T-helper 17 cell (primary cell): ENCODE measurements around the gene RFPL1. TPM values are rescaled to one million over a fixed set of nuclear protein-coding genes. Genes with fewer than 3 reads are reported as not detected.

Experiments
- ATAC-seq: fragments of 150-1000 bp; cut with Tn5 transposase; 2 replicates; pipeline ENCODE4 v1.10.0; 2021; ENCODE audit warnings: mild to moderate bottlenecking, moderate library complexity
- DNase-seq, 3 donors: peaks; one replicate each; pipeline versions ENCODE4 v3.0.0 to v3.0.0-alpha.2; 2020 to 2021
- H3K9me3 ChIP-seq: one replicate; pipeline ENCODE4 v1.7.0; 2013; ENCODE audit warnings: low read length, mild to moderate bottlenecking; ENCODE audit not compliant: control insufficient read depth, poor library complexity, severe bottlenecking
- H3K27ac Mint-ChIP-seq: one replicate; pipeline ENCODE4 v1.8.0; 2022; ENCODE audit warnings: mild to moderate bottlenecking, moderate library complexity, mixed read lengths
- H3K27me3 Mint-ChIP-seq: one replicate; pipeline ENCODE4 v1.8.0; 2022; ENCODE audit warnings: mixed read lengths
- H3K36me3 Mint-ChIP-seq: one replicate; pipeline ENCODE4 v1.8.0; 2022; ENCODE audit warnings: low read depth, mixed read lengths
- H3K4me1 Mint-ChIP-seq: one replicate; pipeline ENCODE4 v1.8.0; 2022; ENCODE audit warnings: mild to moderate bottlenecking, mixed read lengths
- H3K4me3 Mint-ChIP-seq: one replicate; pipeline ENCODE4 v1.8.0; 2022; ENCODE audit warnings: mild to moderate bottlenecking, moderate library complexity, mixed read lengths
- total RNA-seq, 4 donors: library from RNA in 2 of 4; stranded (reverse) in 2 of 4; gene quantifications; one replicate each; pipeline ENCODE4 v1.2.3 and lab custom pipeline; 2022 to 2026

The RFPL1 gene
- total RNA-seq, 2 donors from 2014 or later, result not detected

DNA sequence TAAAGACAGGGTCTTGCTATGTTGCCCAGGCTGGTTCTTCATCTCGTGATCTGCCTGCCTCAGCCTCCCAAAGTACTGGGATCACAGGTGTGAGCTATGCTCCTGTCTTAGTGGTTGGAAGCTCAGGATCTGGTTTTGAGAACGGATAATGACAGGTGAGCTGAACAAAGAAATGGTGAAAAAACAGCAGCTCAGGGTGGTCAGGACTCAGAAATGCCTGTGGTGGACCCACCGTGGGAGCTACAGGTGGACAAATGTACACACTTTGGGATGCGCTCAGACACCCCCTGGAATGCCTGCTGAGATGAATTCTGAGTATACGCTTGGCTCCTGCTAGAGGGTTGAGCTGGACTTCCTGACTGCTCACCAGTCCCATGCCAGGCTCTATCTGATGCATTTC is 9.5 kb downstream of the RFPL1 start:
- H3K4me1 Mint-ChIP-seq, result peaks cover 3% of the 10 kb centered on the region
- H3K27me3 Mint-ChIP-seq, result peaks cover 20% of the 10 kb centered on the region
- ATAC-seq, result no peak

GRCh38 chr22:29449296-29449875 is 11.0 kb downstream of the RFPL1 start:
- Mint-ChIP-seq H3K27me3 (peaks cover 5% of the 10 kb centered on the region), H3K4me1 (peaks cover 3% of the 10 kb centered on the region), H3K27ac (peak overlapping the region; percentile 24), H3K36me3 (peaks cover 2% of the 10 kb centered on the region), H3K4me3 (no peak overlapping the region)
- DNase-seq, result no peak
- no peaks in the 10 kb centered on the region for H3K9me3 ChIP-seq
- no peak for ATAC-seq

More for the DNA sequence above, 9.5 kb downstream of the RFPL1 start:
- Mint-ChIP-seq H3K27ac (no peak overlapping the region), H3K36me3 (peaks cover 5% of the 10 kb centered on the region), H3K4me3 (no peak overlapping the region)
- no peak for DNase-seq
- H3K9me3 ChIP-seq, result no peaks in the 10 kb centered on the region

- DNase-seq (no peak), ATAC-seq (no peak)
- peaks cover 3% of the 10 kb centered on the region for H3K4me1 Mint-ChIP-seq
- H3K27ac Mint-ChIP-seq, result no peak overlapping the region
- no peak overlapping the region for H3K4me3 Mint-ChIP-seq
- H3K36me3 Mint-ChIP-seq, result peaks cover 2% of the 10 kb centered on the region
- H3K9me3 ChIP-seq, result no peaks in the 10 kb centered on the region
- peaks cover 5% of the 10 kb centered on the region for H3K27me3 Mint-ChIP-seq
Observed at GRCh38 chr22:29450222-29450621, 11.8 kb downstream of the RFPL1 start.

GRCh38 chr22:29451863-29452262 is 13.5 kb downstream of the RFPL1 start:
- Mint-ChIP-seq H3K36me3 (peaks cover 2% of the 10 kb centered on the region), H3K4me1 (peaks cover 3% of the 10 kb centered on the region), H3K27ac (no peak overlapping the region), H3K4me3 (no peak overlapping the region), H3K27me3 (peaks cover 5% of the 10 kb centered on the region)
- no peaks in the 10 kb centered on the region for H3K9me3 ChIP-seq
- DNase-seq (no peak), ATAC-seq (no peak)

DNA sequence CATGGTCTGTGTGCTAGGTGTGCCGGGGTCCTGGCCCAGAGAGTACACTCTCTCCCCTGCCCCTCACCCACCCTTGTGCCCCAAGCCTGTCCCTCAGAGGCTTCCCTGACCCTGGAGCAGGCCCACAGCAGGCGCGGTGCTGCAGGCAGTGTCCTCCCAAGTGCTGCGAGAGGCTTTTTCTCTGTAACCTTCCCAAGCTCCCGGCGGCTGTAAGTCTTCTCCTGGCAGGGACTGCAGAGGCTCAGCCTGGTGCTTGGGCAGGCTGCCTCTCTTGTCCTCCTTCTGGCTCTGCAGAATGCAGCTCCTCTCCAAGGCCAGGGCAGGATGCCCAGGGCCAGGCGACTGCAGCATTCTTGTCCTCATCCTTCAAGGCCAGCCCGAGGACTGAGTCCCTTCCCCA is 15.9 kb downstream of the RFPL1 start:
- no peak for ATAC-seq

GRCh38 chr22:29456211-29456671 is 17.9 kb downstream of the RFPL1 start:
- no peaks in the 10 kb centered on the region for H3K4me1 Mint-ChIP-seq
- H3K36me3 Mint-ChIP-seq, result no peaks in the 10 kb centered on the region
- H3K9me3 ChIP-seq, result no peaks in the 10 kb centered on the region
- H3K4me3 Mint-ChIP-seq, result no peak overlapping the region
- no peak overlapping the region for H3K27ac Mint-ChIP-seq
- ATAC-seq (no peak), DNase-seq (no peak)
- H3K27me3 Mint-ChIP-seq, result no peaks in the 10 kb centered on the region

More for the DNA sequence above, 15.9 kb downstream of the RFPL1 start:
- H3K9me3 ChIP-seq, result no peaks in the 10 kb centered on the region
- Mint-ChIP-seq H3K4me1 (no peaks in the 10 kb centered on the region), H3K4me3 (no peak overlapping the region), H3K27ac (no peak overlapping the region), H3K27me3 (no peaks in the 10 kb centered on the region), H3K36me3 (no peaks in the 10 kb centered on the region)
- DNase-seq, result no peak

DNA sequence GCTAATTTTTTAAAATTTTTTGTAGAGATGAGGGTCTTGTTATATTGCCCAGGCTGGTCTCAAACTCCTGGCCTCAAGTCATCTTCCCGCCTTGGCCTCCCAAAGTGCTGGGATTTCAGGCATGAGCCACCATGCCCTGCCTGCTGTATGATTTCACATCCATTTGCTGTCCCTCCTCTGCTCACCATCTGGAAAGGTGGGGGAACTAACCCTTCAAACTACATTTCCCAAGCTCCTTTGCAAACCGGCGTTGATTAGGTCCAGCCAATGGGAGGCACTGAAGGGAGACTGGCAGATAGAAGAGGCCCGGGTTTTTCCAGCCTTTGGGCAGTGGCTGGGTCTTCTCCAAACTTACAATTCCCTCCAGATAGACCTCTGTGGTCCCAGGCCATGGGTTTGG is 19.3 kb downstream of the RFPL1 start:
- Mint-ChIP-seq H3K4me3 (no peak overlapping the region), H3K27ac (no peak overlapping the region), H3K4me1 (no peaks in the 10 kb centered on the region), H3K27me3 (no peaks in the 10 kb centered on the region), H3K36me3 (no peaks in the 10 kb centered on the region)
- ATAC-seq (peak; percentile 61), DNase-seq (no peak)
- H3K9me3 ChIP-seq, result no peaks in the 10 kb centered on the region

- Mint-ChIP-seq H3K27me3 (no peaks in the 10 kb centered on the region), H3K4me3 (no peak overlapping the region), H3K4me1 (no peaks in the 10 kb centered on the region), H3K36me3 (no peaks in the 10 kb centered on the region), H3K27ac (no peak overlapping the region)
- ATAC-seq, result no peak
- no peak for DNase-seq
- H3K9me3 ChIP-seq, result no peaks in the 10 kb centered on the region
Observed at GRCh38 chr22:29458551-29458950, 20.2 kb downstream of the RFPL1 start.

DNA sequence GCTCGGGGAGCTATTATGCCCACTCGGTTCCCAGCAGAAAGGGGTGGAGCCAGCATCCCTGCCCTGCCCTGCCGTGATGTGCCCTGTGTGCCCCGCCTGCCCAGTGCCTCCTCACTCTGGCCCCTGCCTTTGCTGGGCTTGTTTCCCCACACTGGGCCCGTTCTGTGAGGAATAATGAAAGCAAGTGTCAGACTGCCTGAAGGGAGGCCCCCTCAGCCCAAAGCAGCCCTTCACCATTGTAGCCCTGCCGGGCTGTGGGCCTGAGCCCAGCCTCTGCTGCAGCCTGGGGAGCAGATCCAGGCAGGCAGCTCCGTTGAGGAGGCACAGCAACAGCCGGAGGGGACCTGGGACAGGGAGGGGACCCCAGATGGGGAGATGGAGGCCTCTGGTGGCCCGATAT is 21.4 kb downstream of the RFPL1 start:
- DNase-seq, result no peak
- ATAC-seq, result no peak
- Mint-ChIP-seq H3K27me3 (no peaks in the 10 kb centered on the region), H3K36me3 (no peaks in the 10 kb centered on the region), H3K27ac (no peak overlapping the region), H3K4me3 (no peak overlapping the region), H3K4me1 (no peaks in the 10 kb centered on the region)
- no peaks in the 10 kb centered on the region for H3K9me3 ChIP-seq

- no peaks in the 10 kb centered on the region for H3K27me3 Mint-ChIP-seq
- ATAC-seq (no peak), DNase-seq (no peak)
- H3K9me3 ChIP-seq, result no peaks in the 10 kb centered on the region
- no peaks in the 10 kb centered on the region for H3K36me3 Mint-ChIP-seq
- H3K4me3 Mint-ChIP-seq, result no peak overlapping the region
- no peak overlapping the region for H3K27ac Mint-ChIP-seq
- no peaks in the 10 kb centered on the region for H3K4me1 Mint-ChIP-seq
Observed at GRCh38 chr22:29461263-29461662, 22.9 kb downstream of the RFPL1 start.

- no peaks in the 10 kb centered on the region for H3K36me3 Mint-ChIP-seq
- no peaks in the 10 kb centered on the region for H3K27me3 Mint-ChIP-seq
- H3K27ac Mint-ChIP-seq, result no peak overlapping the region
- ATAC-seq, result no peak
- DNase-seq, result no peak
- H3K4me3 Mint-ChIP-seq, result no peak overlapping the region
- no peaks in the 10 kb centered on the region for H3K4me1 Mint-ChIP-seq
- no peaks in the 10 kb centered on the region for H3K9me3 ChIP-seq
Observed at GRCh38 chr22:29463629-29464028, 25.2 kb downstream of the RFPL1 start.

DNA sequence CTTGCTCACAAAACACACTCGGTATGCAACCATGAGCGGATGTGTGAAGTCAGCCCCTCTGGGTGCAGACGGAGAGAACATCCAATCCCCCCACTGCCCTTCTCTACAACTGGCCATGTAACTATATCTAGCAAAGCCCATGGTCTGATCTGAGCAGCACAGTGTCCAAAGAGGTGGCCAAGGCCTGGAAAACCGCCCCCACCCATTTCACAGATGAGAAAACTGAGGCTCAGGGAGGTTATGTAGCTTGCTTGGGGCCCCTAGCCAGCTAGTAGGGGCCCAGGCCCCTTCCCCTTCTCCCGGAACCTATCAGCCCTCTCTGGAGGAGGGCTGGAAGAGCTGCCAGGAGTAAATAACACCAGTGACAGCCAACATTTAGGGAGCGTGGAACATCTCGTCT is 26.2 kb downstream of the RFPL1 start:
- H3K27me3 Mint-ChIP-seq, result no peaks in the 10 kb centered on the region
- H3K27ac Mint-ChIP-seq, result no peak overlapping the region
- H3K9me3 ChIP-seq, result no peaks in the 10 kb centered on the region
- no peak overlapping the region for H3K4me3 Mint-ChIP-seq
- H3K4me1 Mint-ChIP-seq, result no peaks in the 10 kb centered on the region
- DNase-seq (no peak), ATAC-seq (no peak)
- no peaks in the 10 kb centered on the region for H3K36me3 Mint-ChIP-seq

DNA sequence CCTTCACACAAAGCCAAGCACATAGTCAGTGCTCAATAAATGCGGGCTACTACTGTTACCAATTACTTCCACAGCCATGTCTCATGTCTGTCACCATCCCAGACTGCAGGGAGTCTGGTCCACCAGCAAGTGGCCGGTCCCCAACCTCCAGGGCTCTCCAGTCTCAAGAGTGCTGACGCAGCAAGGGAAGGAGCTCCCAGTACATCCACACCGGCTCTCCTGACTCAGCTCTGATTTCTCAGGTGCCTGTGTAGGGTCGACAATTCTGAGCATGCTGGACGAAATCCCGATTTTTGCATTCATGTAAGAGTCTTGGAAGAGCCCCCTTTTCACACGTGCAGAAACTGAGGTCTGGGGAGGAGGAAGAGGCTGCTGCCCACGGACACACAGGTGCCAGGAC is 31.4 kb downstream of the RFPL1 start:
- DNase-seq, result no peak
- Mint-ChIP-seq H3K27ac (peak overlapping the region; percentile 68), H3K4me1 (peaks cover 2% of the 10 kb centered on the region), H3K36me3 (no peaks in the 10 kb centered on the region), H3K4me3 (peak overlapping the region; percentile 85), H3K27me3 (peaks cover 14% of the 10 kb centered on the region)
- no peak for ATAC-seq
- H3K9me3 ChIP-seq, result no peaks in the 10 kb centered on the region

DNA sequence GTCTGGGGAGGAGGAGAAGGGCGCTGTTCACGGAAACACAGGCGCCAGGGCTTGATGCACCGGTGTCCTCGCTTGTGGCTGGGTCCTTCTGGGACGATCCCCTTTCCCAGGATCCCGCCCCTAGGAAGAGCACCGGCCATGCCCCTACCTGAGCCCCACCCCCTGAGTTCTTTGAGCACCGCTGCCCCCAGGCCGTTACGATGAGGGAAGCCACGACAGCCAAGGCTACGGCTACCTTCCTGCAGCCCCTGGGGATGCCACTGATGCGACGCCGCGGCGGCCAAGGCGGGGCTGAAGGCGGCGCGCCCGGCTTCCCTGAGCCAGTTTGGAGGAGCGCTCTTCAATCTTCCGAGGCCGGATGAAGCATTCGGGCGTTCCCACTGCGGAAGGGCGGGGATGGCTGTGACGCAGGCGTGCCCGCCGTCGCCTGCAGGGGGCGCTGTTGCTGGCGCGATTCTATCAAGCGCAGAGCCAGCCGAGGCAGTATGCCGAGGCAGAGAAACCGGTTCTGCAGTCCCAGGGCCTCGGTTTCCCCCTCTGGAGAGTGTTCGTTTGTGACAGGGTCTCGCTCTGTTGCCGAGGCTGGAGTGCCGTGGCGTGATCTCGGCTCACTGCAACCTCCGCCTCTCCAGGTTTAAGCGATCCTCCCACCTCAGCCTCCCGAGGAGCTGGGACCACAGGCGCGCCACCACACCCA is 31.9 kb downstream of the RFPL1 start:
- Mint-ChIP-seq H3K4me1 (peaks cover 2% of the 10 kb centered on the region), H3K4me3 (peak overlapping the region; percentile 85), H3K27me3 (peaks cover 16% of the 10 kb centered on the region), H3K36me3 (no peaks in the 10 kb centered on the region), H3K27ac (peak overlapping the region; percentile 68)
- DNase-seq (peak; percentile 58 to 84 (median 62)), ATAC-seq (peak; percentile 97)
- no peaks in the 10 kb centered on the region for H3K9me3 ChIP-seq
